Neural progenitor cell (in vitro differentiated cells): ENCODE data around the gene HMHB1.

Experiments used
- EZH2 ChIP-seq: fragments of 200-600 bp; sonication (generic); IDR thresholded peaks from 2 replicates; pipeline ENCODE4 v1.6.1; 2017; ENCODE audit warnings: antibody characterized with exemption, mild to moderate bottlenecking, moderate library complexity
- EZH2phosphoT487 ChIP-seq: fragments of 200-600 bp; sonication (generic); IDR thresholded peaks from 2 replicates; pipeline ENCODE4 v1.6.1; 2017; ENCODE audit warnings: antibody characterized with exemption

DNA sequence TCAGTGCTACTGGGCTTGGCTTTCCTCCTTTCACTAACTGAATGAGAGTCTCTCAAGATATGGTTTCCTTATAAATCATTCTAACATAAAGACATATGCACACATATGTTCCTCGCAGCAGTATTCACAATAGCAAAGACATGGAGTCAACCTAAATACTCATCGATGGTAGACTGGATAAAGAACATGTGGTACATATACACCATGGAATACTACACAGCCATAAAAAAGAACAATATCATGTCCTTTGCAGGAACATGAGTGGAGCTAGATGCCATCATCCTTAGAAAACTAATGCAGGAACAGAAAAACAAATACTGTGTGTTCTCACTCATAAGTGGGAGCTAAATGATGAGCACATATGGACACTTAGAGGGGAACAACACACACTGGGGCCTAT lies 32.5 kb upstream of the HMHB1 start:
- no peak for TF ChIP-seq EZH2
- no peak for TF ChIP-seq EZH2phosphoT487
